ENCODE data around the gene EXOC3L1.

EXOC3L1 gene

GRCh38 chr16:67190448-67191399, 788 bp upstream of the EXOC3L1 start:
- TF ChIP-seq CTCF (IDR thresholded peaks at IDR 0.05; ENCODE audit: low read depth, low read length): no peak
- no peak for DNase-seq (ENCODE audit: extremely low read depth, low read depth)

DNA sequence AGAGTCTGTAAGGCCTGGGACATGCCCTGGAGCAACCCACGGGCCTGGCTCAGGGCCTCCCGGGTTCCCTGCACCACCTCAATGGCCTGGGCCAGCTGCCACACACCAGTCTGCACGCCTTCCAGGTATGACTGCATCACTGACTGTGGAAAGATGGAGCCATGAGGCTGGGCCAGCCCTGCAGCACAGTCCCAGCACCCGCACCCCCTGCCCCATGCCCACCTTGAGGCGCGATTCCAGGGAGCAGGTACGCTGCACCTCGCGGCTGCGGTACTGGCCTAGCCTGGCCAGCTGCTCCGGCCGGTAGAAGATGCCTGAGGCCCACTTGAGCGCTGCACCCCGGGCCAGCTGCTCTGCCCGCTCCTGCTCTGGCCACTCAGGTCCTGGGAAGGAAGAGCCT, 1.1 kb downstream of the EXOC3L1 start:
- no peak for DNase-seq (ENCODE audit: extremely low read depth, low read depth)
- TF ChIP-seq CTCF (IDR thresholded peaks at IDR 0.05; ENCODE audit: low read depth, low read length): no peak

- TF ChIP-seq CTCF (IDR thresholded peaks at IDR 0.05; ENCODE audit: low read depth, low read length): no peak
- DNase-seq (ENCODE audit: extremely low read depth, low read depth): no peak
Observed at GRCh38 chr16:67188323-67188722, 1.6 kb downstream of the EXOC3L1 start.

GRCh38 chr16:67187175-67187890, 2.6 kb downstream of the EXOC3L1 start:
- no peak for TF ChIP-seq CTCF (IDR thresholded peaks at IDR 0.05; ENCODE audit: low read depth, low read length)
- no peak for DNase-seq (ENCODE audit: extremely low read depth, low read depth)

GRCh38 chr16:67186550-67186950, 3.4 kb downstream of the EXOC3L1 start:
- no peak for TF ChIP-seq CTCF (IDR thresholded peaks at IDR 0.05; ENCODE audit: low read depth, low read length)
- DNase-seq (ENCODE audit: extremely low read depth, low read depth): no peak

DNA sequence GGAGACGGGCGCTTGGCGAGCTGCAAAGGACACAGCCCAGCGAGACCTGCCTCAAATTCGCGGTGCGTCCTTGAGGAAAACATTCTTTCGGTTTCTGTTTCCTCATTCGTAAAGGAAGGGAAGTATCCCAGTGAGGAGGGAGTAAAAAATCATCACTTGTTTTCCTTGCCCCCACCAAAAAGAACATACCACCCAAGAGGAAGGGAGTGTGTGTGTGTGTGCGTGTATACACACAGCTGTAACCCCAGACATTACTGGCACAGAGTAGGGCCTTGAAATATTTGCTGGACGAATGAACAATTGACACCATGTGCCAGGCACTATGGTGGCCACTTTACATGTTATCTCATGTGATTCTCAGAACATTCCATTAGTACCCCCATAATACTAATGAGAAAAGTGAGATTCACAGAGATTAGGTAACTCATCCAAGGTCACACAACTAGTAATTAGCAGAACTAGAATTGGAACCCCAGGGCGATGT, 4.2 kb downstream of the EXOC3L1 start:
- no peak for DNase-seq (ENCODE audit: extremely low read depth, low read depth)
- no peak for TF ChIP-seq CTCF (IDR thresholded peaks at IDR 0.05; ENCODE audit: low read depth, low read length)

Data from AG09319 (cell line).